Right atrium auricular region (tissue), 2 donors: ENCODE measurements around the gene FSHB. TPM values are rescaled to one million over a fixed set of nuclear protein-coding genes. Genes with fewer than 3 reads are reported as not detected.
"Not testable (repeated sequence)": the region's sequence is repeated elsewhere in the genome, so short reads cannot be mapped to it uniquely, and the experiment has no call there.

ENCODE experiments used
- DNase-seq: peaks from one replicate; pipeline ENCODE4 v3.0.0-alpha.2; 2019; ENCODE audit warnings: low spot score
- H3K27ac ChIP-seq, 2 donors: fragments of 200-600 bp; sonication (generic); 1 replicate in 1 of 2; 2 replicates in 1 of 2; pipeline ENCODE4 v1.5.1; 2016 to 2019
- H3K27me3 ChIP-seq, 2 donors: fragments of 200-600 bp; sonication (generic); one replicate each; pipeline versions ENCODE4 v1.5.1 to v1.6.0; 2017 to 2019
- H3K36me3 ChIP-seq: fragments of 200-600 bp; sonication (generic); one replicate; pipeline ENCODE4 v1.5.1; 2016
- H3K4me1 ChIP-seq, 2 donors: fragments of 200-600 bp; sonication (generic); one replicate each; pipeline versions ENCODE4 v1.5.1 to v1.6.0; 2017 to 2019
- H3K4me3 ChIP-seq, 2 donors: fragments of 200-600 bp; sonication (generic); 1 replicate in 1 of 2; 2 replicates in 1 of 2; pipeline ENCODE4 v1.5.1; 2017 to 2019; ENCODE audit warnings: mild to moderate bottlenecking in 1 of 2, moderate library complexity in 1 of 2
- H3K9me3 ChIP-seq, 2 donors: fragments of 200-600 bp; sonication (generic); one replicate each; pipeline ENCODE4 v1.5.1; 2019
- total RNA-seq, 2 donors: library from RNA; depleted of rRNA; stranded (reverse); fragments of >200 nt; gene quantifications; one replicate each; pipeline ENCODE4 v1.1.0, GENCODE V29; 2016
- TF ChIP-seq, protein P1 (sequence below), 2 donors: fragments of 200-600 bp; sonication (generic); IDR thresholded peaks; one replicate each; pipeline ENCODE4 v1.5.1; 2019; ENCODE audit warnings: antibody characterized with exemption in 2 of 2

FSHB gene
- total RNA-seq, 2 donors from 2014 or later, result not detected

DNA sequence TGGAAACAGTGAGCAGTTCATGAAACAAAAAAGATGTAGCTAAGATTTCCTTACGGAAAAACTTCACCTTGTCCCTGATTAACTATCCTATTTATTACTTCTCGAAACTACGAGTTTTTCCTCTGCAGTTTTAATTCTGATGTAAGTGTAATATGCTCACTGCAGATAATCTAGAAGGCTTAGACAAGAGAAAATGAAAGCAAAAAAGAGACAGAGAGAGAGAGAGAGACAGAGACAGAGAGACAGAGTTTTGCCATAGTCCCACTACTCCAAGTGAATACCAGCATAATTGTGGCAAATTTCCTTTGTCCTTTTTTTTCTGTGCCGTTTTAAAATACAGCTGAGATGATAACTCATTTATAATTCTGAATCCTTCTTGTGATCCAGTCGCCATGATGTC lies 24.8 kb downstream of the FSHB start:
- Histone ChIP-seq H3K4me1 (no peaks in the 10 kb centered on the region), H3K27me3 (no peaks in the 10 kb centered on the region), H3K9me3 (no peaks in the 10 kb centered on the region), H3K4me3 (no peak overlapping the region), H3K27ac (no peak overlapping the region), H3K36me3 (no peaks in the 10 kb centered on the region)
- no peak for DNase-seq
- TF ChIP-seq, protein P1, sequence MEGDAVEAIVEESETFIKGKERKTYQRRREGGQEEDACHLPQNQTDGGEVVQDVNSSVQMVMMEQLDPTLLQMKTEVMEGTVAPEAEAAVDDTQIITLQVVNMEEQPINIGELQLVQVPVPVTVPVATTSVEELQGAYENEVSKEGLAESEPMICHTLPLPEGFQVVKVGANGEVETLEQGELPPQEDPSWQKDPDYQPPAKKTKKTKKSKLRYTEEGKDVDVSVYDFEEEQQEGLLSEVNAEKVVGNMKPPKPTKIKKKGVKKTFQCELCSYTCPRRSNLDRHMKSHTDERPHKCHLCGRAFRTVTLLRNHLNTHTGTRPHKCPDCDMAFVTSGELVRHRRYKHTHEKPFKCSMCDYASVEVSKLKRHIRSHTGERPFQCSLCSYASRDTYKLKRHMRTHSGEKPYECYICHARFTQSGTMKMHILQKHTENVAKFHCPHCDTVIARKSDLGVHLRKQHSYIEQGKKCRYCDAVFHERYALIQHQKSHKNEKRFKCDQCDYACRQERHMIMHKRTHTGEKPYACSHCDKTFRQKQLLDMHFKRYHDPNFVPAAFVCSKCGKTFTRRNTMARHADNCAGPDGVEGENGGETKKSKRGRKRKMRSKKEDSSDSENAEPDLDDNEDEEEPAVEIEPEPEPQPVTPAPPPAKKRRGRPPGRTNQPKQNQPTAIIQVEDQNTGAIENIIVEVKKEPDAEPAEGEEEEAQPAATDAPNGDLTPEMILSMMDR (IDR thresholded peaks at IDR 0.05), result no peak

DNA sequence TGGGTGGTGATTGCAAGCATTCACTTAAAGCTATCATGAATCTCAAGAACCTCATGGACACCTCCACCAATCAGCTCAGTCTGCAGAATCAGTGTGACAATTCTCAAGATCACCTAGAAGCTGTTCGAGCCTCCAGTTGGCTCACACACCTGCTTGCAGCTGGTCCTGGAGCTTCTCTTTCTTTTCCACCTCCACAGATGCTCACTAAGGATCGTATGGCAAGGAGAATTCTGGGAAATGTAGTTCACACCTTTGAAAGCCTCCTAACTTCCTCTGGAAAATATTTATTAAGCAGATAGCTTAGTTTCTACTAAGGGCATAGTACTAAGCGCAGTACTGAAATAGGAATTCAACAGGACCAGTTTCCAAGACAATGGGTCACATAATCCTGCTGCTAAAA lies 26.2 kb downstream of the FSHB start:
- Histone ChIP-seq H3K36me3 (no peaks in the 10 kb centered on the region), H3K4me1 (no peaks in the 10 kb centered on the region), H3K27ac (no peak overlapping the region), H3K27me3 (no peaks in the 10 kb centered on the region), H3K4me3 (no peak overlapping the region), H3K9me3 (no peaks in the 10 kb centered on the region)
- TF ChIP-seq, protein P1 (IDR thresholded peaks at IDR 0.05), result no peak
- DNase-seq, result no peak

DNA sequence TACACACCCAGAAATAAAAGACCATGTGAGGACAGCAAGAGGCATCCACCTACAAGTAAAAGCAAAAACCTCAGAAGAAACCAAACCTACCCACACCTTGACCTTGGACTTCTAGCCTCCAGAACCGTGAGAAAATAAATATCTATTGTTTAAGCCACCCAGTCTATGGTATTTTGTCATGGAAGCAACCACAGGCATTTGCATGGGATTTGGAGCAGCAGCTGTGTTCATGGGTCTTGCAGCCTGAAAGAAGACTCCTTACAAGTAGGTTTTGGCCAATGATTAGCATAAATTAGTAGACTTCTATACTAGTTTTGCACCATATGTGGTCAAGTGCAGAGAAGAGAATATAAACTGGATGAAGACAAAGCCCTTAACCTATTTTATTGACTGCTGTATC lies 27.9 kb downstream of the FSHB start:
- TF ChIP-seq, protein P1 (IDR thresholded peaks at IDR 0.05), result no peak
- Histone ChIP-seq H3K27ac (no peak overlapping the region), H3K4me1 (no peaks in the 10 kb centered on the region), H3K4me3 (no peak overlapping the region), H3K9me3 (peaks cover 0 to 4% of the 10 kb centered on the region in 2 donors), H3K36me3 (no peaks in the 10 kb centered on the region), H3K27me3 (no peaks in the 10 kb centered on the region)
- no peak for DNase-seq

DNA sequence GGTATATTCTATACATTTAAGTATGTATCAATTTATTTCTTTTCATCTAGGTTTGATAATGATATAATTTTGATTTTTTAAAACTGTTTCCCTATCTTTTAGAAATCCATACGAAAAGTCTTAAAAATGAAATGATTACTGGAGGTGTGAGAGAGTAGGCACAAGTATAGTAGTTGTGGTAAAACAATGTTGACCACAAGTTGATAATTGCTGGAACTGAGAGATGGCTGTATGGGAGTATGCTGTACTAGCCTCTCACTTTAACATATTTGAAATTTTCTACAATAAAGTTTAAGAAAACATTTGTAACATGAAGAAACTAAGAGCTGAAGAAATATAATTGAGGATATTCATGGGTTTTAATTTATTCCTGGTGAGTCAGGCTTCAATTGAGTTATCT lies 30.0 kb downstream of the FSHB start:
- no peaks in the 10 kb centered on the region for H3K36me3 ChIP-seq
- H3K4me3 ChIP-seq, result no peak overlapping the region
- no peaks in the 10 kb centered on the region for H3K4me1 ChIP-seq
- H3K9me3 ChIP-seq, result peaks cover 0 to 4% of the 10 kb centered on the region in 2 donors
- DNase-seq, result no peak
- no peaks in the 10 kb centered on the region for H3K27me3 ChIP-seq
- no peak overlapping the region for H3K27ac ChIP-seq
- TF ChIP-seq, protein P1 (IDR thresholded peaks at IDR 0.05), result no peak

DNA sequence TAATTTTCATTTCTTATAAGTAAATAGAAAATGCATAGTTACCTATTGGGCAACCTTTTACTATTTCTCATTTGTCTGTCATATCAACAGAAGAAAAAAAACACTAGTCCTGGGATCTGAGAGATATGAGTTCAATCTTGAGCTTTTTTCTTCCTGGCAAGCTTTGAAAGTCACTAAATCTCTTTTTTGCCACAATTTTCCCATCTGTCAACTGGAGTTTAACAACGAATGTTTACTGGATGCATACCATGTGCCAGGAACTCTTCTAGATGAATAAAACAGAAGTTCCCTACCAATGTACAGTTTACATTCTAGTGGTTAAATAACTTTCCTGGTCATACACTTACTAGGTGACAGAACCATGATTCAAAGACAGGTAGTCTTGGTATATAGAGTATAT lies 31.0 kb downstream of the FSHB start:
- DNase-seq, result no peak
- no peaks in the 10 kb centered on the region for H3K4me1 ChIP-seq
- no peaks in the 10 kb centered on the region for H3K36me3 ChIP-seq
- TF ChIP-seq, protein P1 (IDR thresholded peaks at IDR 0.05), result no peak
- H3K27me3 ChIP-seq, result no peaks in the 10 kb centered on the region
- H3K4me3 ChIP-seq, result no peak overlapping the region
- no peak overlapping the region for H3K27ac ChIP-seq
- peaks cover 0 to 4% of the 10 kb centered on the region in 2 donors for H3K9me3 ChIP-seq

DNA sequence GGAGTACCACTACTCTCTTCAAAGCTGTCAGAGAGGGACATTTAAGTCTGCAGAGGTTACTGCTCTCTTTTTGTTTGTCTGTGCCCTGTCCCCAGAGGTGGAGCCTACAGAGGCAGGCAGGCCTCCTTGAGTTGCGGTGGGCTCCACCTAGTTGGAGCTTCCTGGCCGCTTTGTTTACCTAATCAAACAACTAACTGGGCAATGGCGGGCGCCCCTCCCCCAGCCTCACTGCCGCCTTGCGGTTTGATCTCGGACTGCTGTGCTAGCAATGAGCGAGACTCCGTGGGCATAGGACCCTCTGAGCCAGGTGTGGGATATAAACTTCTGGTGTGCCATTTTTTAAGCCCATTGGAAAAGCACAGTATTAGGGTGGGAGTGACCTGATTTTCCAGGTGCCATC lies 37.8 kb downstream of the FSHB start:
- H3K4me3 ChIP-seq, H3K27ac ChIP-seq, H3K27me3 ChIP-seq, H3K4me1 ChIP-seq, DNase-seq, H3K9me3 ChIP-seq, H3K36me3 ChIP-seq: not testable (repeated sequence)
